Glutamatergic neuron (in vitro differentiated cells): Measurements from ENCODE around the gene MRPL51. TPM values are rescaled to one million over a fixed set of nuclear protein-coding genes. Genes with fewer than 3 reads are reported as not detected.
A peak's percentile ranks its signal among the peaks of the same experiment; 100 is the strongest.

ENCODE experiments used
- DNase-seq: peaks from one replicate; pipeline ENCODE4 v3.0.0; 2022
- H3K27ac Mint-ChIP-seq: one replicate; pipeline ENCODE4 v1.8.0; 2020; ENCODE audit warnings: mild to moderate bottlenecking, mixed read lengths, inconsistent platforms; ENCODE audit not compliant: unreplicated experiment
- H3K27me3 Mint-ChIP-seq: one replicate; pipeline ENCODE4 v1.8.0; 2020; ENCODE audit warnings: mild to moderate bottlenecking, moderate library complexity, mixed read lengths, inconsistent platforms; ENCODE audit not compliant: unreplicated experiment
- H3K36me3 Mint-ChIP-seq: one replicate; pipeline ENCODE4 v1.8.0; 2020; ENCODE audit warnings: mild to moderate bottlenecking, mixed read lengths, inconsistent platforms; ENCODE audit not compliant: unreplicated experiment
- H3K4me1 Mint-ChIP-seq: one replicate; pipeline ENCODE4 v1.8.0; 2020; ENCODE audit warnings: mild to moderate bottlenecking, low read depth, mixed read lengths, inconsistent platforms; ENCODE audit not compliant: unreplicated experiment
- H3K4me3 Mint-ChIP-seq: one replicate; pipeline ENCODE4 v1.8.0; 2020; ENCODE audit warnings: mild to moderate bottlenecking, mixed read lengths, inconsistent platforms; ENCODE audit not compliant: unreplicated experiment
- H3K9me3 Mint-ChIP-seq: one replicate; pipeline ENCODE4 v1.8.0; 2020; ENCODE audit warnings: mild to moderate bottlenecking, moderate library complexity, mixed read lengths, inconsistent platforms; ENCODE audit not compliant: unreplicated experiment
- total RNA-seq: library from RNA; stranded (reverse); fragmentation: NEBNext Ultra II Directional; extraction: Animal tissue kit (Norgen Biotek cat#: 25700); gene quantifications from one replicate; pipeline ENCODE4 v1.2.1, GENCODE V29; 2021; ENCODE audit not compliant: unreplicated experiment
- TF ChIP-seq, protein P1 (sequence below): fragments of 200-600 bp; sonication (generic); IDR thresholded peaks from one replicate; pipeline ENCODE4 v1.5.0; 2021; ENCODE audit not compliant: partially characterized antibody, unreplicated experiment

MRPL51 gene
- total RNA-seq, 1 donor from 2014 or later = 138 TPM

DNA sequence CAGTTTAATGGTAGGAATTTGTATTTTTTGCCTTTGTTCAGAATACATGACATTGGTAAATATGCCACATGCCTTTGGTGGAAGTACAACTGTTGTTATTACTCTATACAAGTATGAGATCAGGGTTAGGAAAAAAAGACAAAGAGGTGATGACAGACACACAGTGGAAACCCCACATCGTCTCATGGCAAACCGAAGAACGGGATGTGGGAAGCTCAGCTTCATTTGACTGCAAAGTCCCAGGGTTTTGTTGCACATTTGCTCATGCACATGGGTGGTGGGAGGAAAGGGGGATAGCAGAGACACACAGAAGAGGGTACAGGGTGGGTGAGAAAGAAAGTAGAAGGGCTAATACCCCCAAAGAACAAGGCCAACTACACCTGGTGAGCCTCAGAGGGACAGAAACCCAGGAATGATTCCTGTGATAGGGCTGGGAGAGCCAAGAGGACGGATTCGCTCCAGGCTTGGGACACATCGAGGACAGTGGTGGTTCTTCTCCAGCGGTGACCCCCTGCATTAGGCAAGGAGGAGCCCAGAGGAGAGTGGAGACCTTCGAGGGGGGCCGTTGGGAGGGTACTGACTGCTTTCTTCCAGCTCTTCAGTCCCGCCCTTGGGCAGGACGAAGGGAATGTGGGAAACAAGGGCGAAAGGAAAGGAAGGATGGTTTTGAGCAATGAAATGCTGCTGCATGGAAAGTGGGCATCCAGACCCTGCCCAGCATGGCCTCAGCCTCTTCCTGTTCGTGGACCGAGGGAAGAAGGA is 30.6 kb downstream of the MRPL51 start:
- TF ChIP-seq, protein P1, sequence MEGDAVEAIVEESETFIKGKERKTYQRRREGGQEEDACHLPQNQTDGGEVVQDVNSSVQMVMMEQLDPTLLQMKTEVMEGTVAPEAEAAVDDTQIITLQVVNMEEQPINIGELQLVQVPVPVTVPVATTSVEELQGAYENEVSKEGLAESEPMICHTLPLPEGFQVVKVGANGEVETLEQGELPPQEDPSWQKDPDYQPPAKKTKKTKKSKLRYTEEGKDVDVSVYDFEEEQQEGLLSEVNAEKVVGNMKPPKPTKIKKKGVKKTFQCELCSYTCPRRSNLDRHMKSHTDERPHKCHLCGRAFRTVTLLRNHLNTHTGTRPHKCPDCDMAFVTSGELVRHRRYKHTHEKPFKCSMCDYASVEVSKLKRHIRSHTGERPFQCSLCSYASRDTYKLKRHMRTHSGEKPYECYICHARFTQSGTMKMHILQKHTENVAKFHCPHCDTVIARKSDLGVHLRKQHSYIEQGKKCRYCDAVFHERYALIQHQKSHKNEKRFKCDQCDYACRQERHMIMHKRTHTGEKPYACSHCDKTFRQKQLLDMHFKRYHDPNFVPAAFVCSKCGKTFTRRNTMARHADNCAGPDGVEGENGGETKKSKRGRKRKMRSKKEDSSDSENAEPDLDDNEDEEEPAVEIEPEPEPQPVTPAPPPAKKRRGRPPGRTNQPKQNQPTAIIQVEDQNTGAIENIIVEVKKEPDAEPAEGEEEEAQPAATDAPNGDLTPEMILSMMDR = no peak
- Mint-ChIP-seq H3K27ac (no peak overlapping the region), H3K36me3 (peaks cover 9% of the 10 kb centered on the region), H3K27me3 (peaks cover 4% of the 10 kb centered on the region), H3K4me1 (peaks cover 2% of the 10 kb centered on the region), H3K4me3 (peak overlapping the region; percentile 18), H3K9me3 (peaks cover 3% of the 10 kb centered on the region)
- DNase-seq = no peak

DNA sequence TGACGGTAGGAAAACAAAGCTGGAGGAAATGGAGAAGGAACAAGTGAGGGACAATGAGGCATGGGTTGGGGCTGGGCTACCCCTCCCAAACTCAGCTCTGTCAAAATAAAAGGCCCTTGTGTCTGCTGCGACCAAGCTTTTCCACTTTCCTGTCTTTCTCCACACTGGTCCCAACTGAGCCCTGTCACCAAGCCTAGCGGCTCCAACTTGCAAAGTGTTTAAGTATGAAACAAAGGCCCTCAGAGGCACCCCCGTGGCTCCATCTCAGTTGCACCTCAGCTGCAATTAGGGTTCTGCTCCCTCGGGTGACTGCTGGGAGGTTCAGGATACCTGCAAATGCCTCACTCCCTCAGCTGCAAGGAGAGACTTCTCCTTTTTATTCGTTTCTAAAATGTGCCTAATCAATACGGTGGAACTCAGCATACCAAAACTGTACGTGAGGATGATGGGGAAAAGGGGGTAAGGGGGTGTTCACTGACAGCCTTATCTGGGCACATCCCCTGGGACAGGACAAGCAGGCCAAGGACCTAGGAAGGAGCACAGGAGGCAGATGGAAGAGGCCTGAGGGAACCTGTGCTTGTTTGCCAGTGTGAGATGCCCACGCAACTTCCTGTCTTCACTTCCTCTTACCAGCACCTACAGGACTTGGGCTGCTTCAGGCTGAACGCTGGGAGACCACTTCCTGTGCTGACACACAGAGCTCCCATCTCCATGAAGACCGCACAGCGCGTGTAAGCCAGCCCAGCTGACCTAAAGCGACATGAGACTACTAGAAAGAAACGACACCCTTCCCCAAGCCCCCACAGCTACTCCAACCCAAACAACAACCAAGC is 31.4 kb downstream of the MRPL51 start:
- Mint-ChIP-seq H3K27ac (no peak overlapping the region), H3K36me3 (peaks cover 9% of the 10 kb centered on the region), H3K4me3 (no peak overlapping the region), H3K27me3 (peaks cover 4% of the 10 kb centered on the region), H3K4me1 (peaks cover 2% of the 10 kb centered on the region), H3K9me3 (peaks cover 2% of the 10 kb centered on the region)
- TF ChIP-seq, protein P1 = no peak
- no peak for DNase-seq

DNA sequence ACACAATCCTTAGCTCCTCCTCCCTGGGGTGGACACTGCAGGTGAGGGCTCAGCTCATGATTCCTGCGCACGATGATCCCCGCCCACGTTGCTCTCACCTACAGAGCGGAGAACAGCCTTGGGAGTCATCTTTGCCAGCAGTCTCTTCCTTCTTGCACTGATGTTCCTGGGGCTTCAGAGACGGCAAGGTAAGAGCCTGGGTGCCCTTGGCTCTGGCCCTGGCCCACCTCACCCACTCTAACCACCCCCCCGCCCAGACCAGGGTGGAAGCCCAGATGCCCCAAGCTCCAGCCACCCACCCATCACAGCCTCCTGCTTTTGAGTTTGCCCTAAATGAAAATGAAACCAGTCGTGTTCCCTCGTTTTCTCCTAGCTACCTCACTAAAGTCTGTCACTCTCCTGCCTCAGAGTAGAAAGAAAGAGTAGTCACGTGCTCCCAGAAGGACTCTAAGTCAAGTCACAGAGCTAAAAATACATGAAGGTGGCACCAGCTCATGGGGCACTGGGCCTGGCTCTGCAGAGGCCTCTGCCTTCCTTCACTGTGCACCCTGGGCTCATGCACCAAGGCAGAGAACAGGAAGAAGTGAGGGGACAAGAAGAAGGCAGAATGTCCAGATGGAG is 32.2 kb downstream of the MRPL51 start:
- no peak for DNase-seq
- H3K9me3 Mint-ChIP-seq = peaks cover 2% of the 10 kb centered on the region
- H3K27me3 Mint-ChIP-seq = peaks cover 4% of the 10 kb centered on the region
- H3K36me3 Mint-ChIP-seq = peaks cover 9% of the 10 kb centered on the region
- TF ChIP-seq, protein P1 = no peak
- H3K4me1 Mint-ChIP-seq = peaks cover 2% of the 10 kb centered on the region
- no peak overlapping the region for H3K27ac Mint-ChIP-seq
- H3K4me3 Mint-ChIP-seq = no peak overlapping the region

DNA sequence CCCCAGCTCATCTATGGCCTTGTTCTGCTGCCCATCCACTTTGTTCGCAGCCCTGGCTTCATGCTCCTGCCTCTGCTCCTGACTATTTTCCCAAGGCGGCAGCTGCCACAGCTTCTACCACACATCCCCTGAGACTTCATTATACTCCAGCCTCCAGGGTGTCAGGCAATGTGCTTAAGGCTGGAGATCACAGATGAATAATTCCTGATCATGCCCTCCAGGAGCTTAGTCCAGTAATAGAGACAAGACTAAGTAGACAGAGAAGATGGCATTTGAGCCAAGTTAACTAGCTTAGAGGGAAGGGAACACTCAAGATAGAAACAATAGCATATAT is 34.1 kb downstream of the MRPL51 start:
- no peak overlapping the region for H3K27ac Mint-ChIP-seq
- TF ChIP-seq, protein P1 = no peak
- H3K9me3 Mint-ChIP-seq = peaks cover 2% of the 10 kb centered on the region
- peaks cover 2% of the 10 kb centered on the region for H3K4me1 Mint-ChIP-seq
- H3K36me3 Mint-ChIP-seq = peaks cover 5% of the 10 kb centered on the region
- H3K27me3 Mint-ChIP-seq = peaks cover 2% of the 10 kb centered on the region
- no peak overlapping the region for H3K4me3 Mint-ChIP-seq
- no peak for DNase-seq
